HG03064 (cell line): Measurements from ENCODE around the gene ZNF418.
"Not testable (repeated sequence)": the region's sequence is repeated elsewhere in the genome, so short reads cannot be mapped to it uniquely, and the experiment has no call there.

Experiments used
- ATAC-seq: cut with Tn5 transposase; IDR thresholded peaks from one replicate; pipeline ENCODE4 v1.9.1; 2021; ENCODE audit warnings: low read depth; ENCODE audit not compliant: unreplicated experiment

The ZNF418 gene

DNA sequence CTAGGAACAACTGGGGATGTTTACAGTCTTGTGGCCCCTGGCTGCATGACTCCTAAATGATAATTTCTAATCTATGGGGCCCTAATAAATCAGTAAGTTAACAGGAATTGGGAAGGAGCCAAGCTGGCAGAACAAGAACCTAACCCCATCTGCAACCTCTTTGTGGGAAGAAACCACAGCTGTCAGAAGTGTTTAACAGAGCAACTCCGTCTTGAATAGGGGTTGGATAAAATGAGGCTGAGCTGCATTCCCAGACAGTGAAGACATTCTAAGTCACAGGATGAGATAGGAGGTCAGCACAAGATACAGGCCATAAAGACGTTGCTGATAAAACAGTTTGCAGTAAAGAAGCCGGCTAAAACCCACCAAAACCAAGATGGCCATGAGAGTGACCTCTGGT lies 44.5 kb downstream of the ZNF418 start:
- ATAC-seq = not testable (repeated sequence)

DNA sequence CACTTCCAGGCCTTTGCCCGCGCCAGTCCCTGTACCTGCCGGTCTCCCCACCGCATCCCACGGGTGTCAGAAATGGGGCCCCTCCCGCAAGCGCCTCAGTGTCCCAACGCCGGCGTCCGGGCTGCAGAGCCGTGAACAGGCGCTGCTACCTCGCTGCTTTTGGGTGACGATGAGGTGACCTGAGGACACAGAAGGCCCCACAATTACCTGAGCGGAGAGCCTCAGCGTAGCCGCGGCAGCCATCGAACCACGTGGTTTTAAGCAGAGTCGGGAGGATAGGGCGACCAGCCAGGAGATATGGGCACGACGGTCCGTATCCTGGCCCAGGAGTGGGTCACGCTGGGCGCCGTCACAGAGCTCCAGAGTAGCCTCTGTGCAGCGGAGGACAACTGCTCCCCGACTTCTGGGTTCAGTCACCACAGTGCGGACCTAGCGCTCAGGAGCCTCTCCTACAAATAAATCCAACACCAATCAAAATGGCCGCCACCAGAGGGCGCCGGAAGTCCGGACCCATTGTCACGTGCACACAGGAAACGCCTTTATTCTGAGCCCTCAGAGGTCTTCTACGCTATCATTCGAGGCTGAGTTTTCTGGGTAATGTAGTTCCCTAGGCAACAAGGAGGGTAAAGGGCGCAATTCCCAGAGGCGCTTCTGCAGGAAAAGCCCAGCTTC lies 46.5 kb downstream of the ZNF418 start, which contains the start of gene ZNF814:
ZNF814 (minus strand) TSS at position 478 of the 672 bp plus-strand sequence; CDS start at position 243, 235 bp downstream.
- ATAC-seq = peak; percentile 84

DNA sequence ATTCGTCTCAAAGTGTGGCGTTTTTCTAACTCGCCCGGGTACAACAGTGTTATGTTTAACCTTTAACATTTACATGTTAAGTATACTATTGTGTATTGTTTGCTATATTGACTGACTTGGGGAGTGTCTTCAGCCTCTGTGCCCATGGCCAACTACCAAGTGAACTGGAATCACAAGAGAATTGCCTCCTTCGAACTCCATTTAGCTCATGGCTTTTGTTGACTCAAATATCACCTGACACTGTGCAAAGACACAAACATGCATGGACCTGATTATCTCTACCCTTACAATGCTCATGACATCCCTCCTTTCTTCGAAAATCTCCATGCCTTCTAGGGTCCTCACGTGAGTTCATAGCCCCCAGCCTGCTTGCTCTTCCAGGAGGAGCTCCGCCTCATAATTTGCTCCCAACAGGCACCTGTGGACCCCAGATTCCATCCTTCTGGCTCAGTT lies 47.1 kb downstream of the ZNF418 start:
- no peak for ATAC-seq

DNA sequence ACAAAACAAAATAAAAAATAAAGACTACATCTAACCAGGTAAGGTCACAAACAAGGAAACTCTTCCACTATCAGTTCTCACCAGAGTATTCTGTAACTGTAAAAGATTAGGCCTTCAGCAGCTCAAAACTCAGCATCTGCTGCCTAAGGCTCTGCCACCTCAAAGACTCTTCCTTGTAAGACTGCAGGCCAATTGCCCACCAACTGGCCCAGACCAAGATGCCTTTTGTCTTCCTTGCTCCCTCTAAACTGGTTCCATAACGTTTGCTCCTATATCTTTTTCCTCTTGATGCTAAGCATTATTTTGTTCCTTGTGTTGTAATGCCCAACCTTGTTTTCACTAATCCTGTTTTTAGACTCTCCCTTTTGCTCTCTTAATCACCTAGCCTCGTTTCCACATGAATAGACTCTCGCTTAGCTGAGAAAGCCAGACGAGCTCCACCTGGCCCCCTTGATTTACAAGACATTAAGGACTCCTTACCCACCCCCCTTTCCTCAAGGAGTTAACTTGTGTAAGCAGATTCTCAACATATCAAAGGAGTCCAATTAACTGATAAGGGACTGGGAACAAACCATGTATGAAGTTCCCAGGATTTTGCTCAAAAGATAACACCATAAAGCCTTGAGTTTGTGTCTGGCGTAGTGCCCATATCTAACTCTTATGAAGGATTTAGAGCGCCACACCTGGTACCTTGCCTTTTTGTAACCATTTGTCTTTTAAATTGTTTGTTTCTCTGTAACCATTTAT lies 47.8 kb downstream of the ZNF418 start:
- ATAC-seq = no peak

DNA sequence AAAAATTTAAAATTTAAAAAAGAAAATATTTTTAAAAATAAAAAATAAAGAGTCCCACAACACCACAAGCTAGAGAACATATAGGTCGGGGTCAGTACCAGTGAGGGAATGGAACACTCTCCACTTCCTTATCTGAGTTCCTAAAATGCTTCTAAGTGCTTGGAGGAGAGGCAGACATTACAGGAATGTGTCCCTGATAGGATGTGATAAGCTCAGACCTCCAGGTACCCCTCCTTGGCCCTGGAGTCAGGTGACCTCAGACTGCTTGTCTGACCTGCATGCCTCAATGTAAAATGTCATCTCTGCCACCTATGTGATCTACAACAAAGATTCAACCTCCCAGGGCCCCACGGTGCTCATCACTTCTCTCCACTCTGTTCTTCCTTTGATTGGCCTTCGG lies 49.2 kb downstream of the ZNF418 start:
- no peak for ATAC-seq

DNA sequence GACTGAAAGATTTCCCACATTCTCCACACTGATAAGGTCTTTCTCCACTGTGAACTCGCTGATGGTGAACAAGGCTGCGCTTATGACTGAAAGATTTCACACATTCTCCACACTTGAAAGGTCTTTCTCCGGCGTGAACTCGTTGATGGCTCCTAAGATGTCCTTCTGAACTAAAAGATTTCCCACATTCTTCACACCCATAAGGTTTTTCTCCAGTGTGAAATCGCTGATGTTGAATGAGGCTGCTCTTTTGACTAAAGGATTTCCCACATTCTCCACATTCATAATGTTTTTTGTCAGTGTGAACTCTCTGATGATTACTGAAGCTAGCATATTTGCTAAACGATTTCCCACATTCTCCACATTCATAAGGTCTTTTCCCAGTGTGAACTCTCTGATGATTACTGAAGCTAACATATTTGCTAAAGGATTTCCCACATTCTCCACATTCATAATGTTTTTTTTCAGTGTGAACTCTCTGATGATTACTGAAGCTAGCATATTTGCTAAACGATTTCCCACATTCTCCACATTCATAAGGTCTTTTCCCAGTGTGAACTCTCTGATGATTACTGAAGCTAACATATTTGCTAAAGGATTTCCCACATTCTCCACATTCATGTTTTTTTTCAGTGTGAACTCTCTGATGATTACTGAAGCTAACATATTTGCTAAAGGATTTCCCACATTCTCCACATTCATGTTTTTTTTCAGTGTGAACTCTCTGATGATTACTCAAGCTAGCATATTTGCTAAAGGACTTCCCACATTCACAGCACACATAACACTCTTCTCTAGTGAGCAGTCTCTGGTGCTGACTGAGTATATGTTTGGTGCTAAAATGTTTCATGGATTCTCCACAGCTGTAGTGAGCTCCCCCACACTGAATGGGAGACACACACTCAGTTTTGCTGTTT lies 61.1 kb downstream of the ZNF418 start:
- not testable (repeated sequence) for ATAC-seq

DNA sequence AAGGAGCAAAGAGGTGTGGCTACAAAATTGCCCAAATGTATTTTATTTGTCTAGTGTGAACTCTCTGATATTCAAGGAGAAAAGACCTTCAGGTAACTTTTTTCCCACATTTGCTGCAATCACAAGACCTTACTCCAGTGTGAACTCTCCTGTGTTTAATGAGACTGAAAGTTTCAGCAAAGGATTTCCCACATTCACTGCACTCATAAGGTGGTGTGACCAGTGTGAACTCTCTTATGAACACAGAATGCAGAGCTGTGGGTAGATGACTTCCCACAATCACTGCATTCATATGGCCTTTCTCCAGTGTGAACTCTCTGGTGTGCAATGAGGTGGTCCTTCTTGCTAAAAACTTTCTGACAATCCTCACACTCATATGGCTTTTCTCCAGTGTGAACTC lies 62.8 kb downstream of the ZNF418 start:
- ATAC-seq = no peak
